GM12892 (cell line): Measurements from ENCODE around the gene HNRNPD.

Source experiments
- POLR2A ChIP-seq: IDR thresholded peaks from 2 replicates; pipeline ENCODE4 v1.6.1; 2011; ENCODE audit warnings: low read depth, low read length, control low read depth
- POLR2AphosphoS5 ChIP-seq: IDR thresholded peaks from 2 replicates; pipeline ENCODE4 v1.6.1; 2011; ENCODE audit warnings: low read depth, low read length, control low read depth

DNA sequence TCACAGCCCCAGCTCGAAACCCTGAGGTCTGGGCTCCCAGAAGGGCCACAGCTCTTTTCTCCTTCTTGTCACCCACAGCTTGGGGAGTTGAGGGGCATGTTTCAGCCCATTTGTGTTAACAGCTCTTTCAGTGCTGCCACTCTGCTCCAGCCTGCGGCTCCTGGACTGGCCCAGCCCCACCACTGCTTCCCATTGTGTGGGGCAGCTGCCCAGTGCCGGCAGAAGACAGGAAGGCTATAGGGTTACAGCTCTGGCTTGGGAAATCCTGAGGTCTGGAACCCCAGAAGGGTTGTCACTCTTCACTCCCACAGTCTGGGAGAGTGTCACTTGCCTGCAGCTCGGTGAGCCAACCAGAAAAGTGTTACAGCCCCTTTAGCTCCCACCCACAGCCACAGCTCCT lies 7.0 kb upstream of the HNRNPD start:
- TF ChIP-seq POLR2A (no peak), POLR2AphosphoS5 (no peak)
